ENCODE data around the gene RCE1. TPM values are rescaled to one million over a fixed set of nuclear protein-coding genes. Genes with fewer than 3 reads are reported as not detected.

Gene RCE1
- total RNA-seq, 1 donor from 2014 or later, result 18.8 TPM

- Mint-ChIP-seq H3K4me3 (ENCODE audit: unreplicated experiment) (no peak overlapping the region), H3K27ac (ENCODE audit: unreplicated experiment) (no peak overlapping the region), H3K9me3 (ENCODE audit: low read depth) (no peaks in the 10 kb centered on the region), H3K27me3 (ENCODE audit: low read depth) (no peaks in the 10 kb centered on the region), H3K4me1 (ENCODE audit: low read depth) (peaks cover 8% of the 10 kb centered on the region), H3K36me3 (ENCODE audit: low read depth) (peaks cover 4% of the 10 kb centered on the region)
- peak; percentile 89 for DNase-seq (ENCODE audit: low spot score)
- TF ChIP-seq CTCF (IDR thresholded peaks at IDR 0.05), result no peak
Observed at GRCh38 chr11:66849501-66850234, 6.4 kb downstream of the RCE1 start.

- DNase-seq (ENCODE audit: low spot score), result no peak
- Mint-ChIP-seq H3K36me3 (ENCODE audit: low read depth) (peaks cover 3% of the 10 kb centered on the region), H3K27me3 (ENCODE audit: low read depth) (no peaks in the 10 kb centered on the region), H3K27ac (ENCODE audit: unreplicated experiment) (no peak overlapping the region), H3K9me3 (ENCODE audit: low read depth) (no peaks in the 10 kb centered on the region), H3K4me1 (ENCODE audit: low read depth) (peaks cover 5% of the 10 kb centered on the region), H3K4me3 (ENCODE audit: unreplicated experiment) (no peak overlapping the region)
- TF ChIP-seq CTCF (IDR thresholded peaks at IDR 0.05), result no peak
Observed at GRCh38 chr11:66850235-66850587, 7.0 kb downstream of the RCE1 start.

GRCh38 chr11:66850588-66851238 is 7.5 kb downstream of the RCE1 start:
- Mint-ChIP-seq H3K27ac (ENCODE audit: unreplicated experiment) (no peak overlapping the region), H3K36me3 (ENCODE audit: low read depth) (peaks cover 2% of the 10 kb centered on the region), H3K4me1 (ENCODE audit: low read depth) (peaks cover 7% of the 10 kb centered on the region), H3K27me3 (ENCODE audit: low read depth) (no peaks in the 10 kb centered on the region), H3K9me3 (ENCODE audit: low read depth) (no peaks in the 10 kb centered on the region), H3K4me3 (ENCODE audit: unreplicated experiment) (no peak overlapping the region)
- peak; percentile 94 for DNase-seq (ENCODE audit: low spot score)
- no peak for TF ChIP-seq CTCF (IDR thresholded peaks at IDR 0.05)

- Mint-ChIP-seq H3K36me3 (ENCODE audit: low read depth) (peaks cover 2% of the 10 kb centered on the region), H3K27me3 (ENCODE audit: low read depth) (no peaks in the 10 kb centered on the region), H3K4me1 (ENCODE audit: low read depth) (peaks cover 9% of the 10 kb centered on the region), H3K27ac (ENCODE audit: unreplicated experiment) (no peak overlapping the region), H3K4me3 (ENCODE audit: unreplicated experiment) (no peak overlapping the region), H3K9me3 (ENCODE audit: low read depth) (no peaks in the 10 kb centered on the region)
- TF ChIP-seq CTCF (IDR thresholded peaks at IDR 0.05), result no peak
- peak; percentile 51 for DNase-seq (ENCODE audit: low spot score)
Observed at GRCh38 chr11:66851239-66851596, 8.0 kb downstream of the RCE1 start.

- no peak overlapping the region for H3K27ac Mint-ChIP-seq (ENCODE audit: unreplicated experiment)
Observed at GRCh38 chr11:66851698-66852465, 8.6 kb downstream of the RCE1 start.

More at GRCh38 chr11:66851698-66852465, 8.6 kb downstream of the RCE1 start:
- Mint-ChIP-seq H3K36me3 (ENCODE audit: low read depth) (no peaks in the 10 kb centered on the region), H3K9me3 (ENCODE audit: low read depth) (no peaks in the 10 kb centered on the region), H3K4me1 (ENCODE audit: low read depth) (peaks cover 9% of the 10 kb centered on the region), H3K27me3 (ENCODE audit: low read depth) (no peaks in the 10 kb centered on the region), H3K4me3 (ENCODE audit: unreplicated experiment) (no peak overlapping the region)
- TF ChIP-seq CTCF (IDR thresholded peaks at IDR 0.05), result no peak
- peak; percentile 82 for DNase-seq (ENCODE audit: low spot score)

Data from chondrocyte (in vitro differentiated cells).